ENCODE measurements around the gene KDM4C. TPM values are rescaled to one million over a fixed set of nuclear protein-coding genes. Genes with fewer than 3 reads are reported as not detected.

KDM4C gene
- total RNA-seq, 1 experiment from 2014 or later, result 7.1 TPM

- H3K4me3 ChIP-seq (ENCODE audit: low read depth in 2 of 2, low read length in 2 of 2), result no peak overlapping the region
- POLR2A ChIA-PET, result no interaction called here
- CTCF ChIA-PET, result no interaction called here
- BruUV-seq (replicated peaks), result no TSS peak
- H3K27me3 ChIP-seq (ENCODE audit: control insufficient read depth, insufficient read depth, low read length), result no peaks in the 10 kb centered on the region
- intact Hi-C loops (cut with micrococcal nuclease; ENCODE audit: unreplicated experiment), result no loop called here
- TF ChIP-seq TCF7L2 (IDR thresholded peaks at IDR 0.05; ENCODE audit: low read depth, low read length), result no peak
- no peak for TF ChIP-seq POLR2AphosphoS5 (IDR thresholded peaks at IDR 0.05; ENCODE audit: low read depth, low read length)
- TF ChIP-seq REST (IDR thresholded peaks at IDR 0.05; ENCODE audit: insufficient read depth in 1 of 2, low read depth in 2 of 2, low read length in 1 of 2), result no peak
- no peak for TF ChIP-seq CTCF (IDR thresholded peaks at IDR 0.05)
- no peak for TF ChIP-seq SIN3A (IDR thresholded peaks at IDR 0.05; ENCODE audit: borderline replicate concordance, insufficient read depth, low read depth, low read length)
- H3K27ac ChIP-seq (ENCODE audit: low read length), result no peak overlapping the region
- in situ Hi-C loops (cut with HindIII; ENCODE audit: low pct_unique_long_range_greater_than_20kb, low sequenced_read_pairs), result no loop called here
- no peak for ATAC-seq
- DNase-seq (ENCODE audit: low read depth, low spot score), result no peak
- H3K36me3 ChIP-seq (ENCODE audit: control insufficient read depth, insufficient read depth, low read length), result no peaks in the 10 kb centered on the region
- H3K4me1 ChIP-seq (ENCODE audit: control insufficient read depth, insufficient read depth, low read length), result no peaks in the 10 kb centered on the region
- H3K9me3 ChIP-seq (ENCODE audit: control insufficient read depth, insufficient read depth, low read depth, low read length), result no peaks in the 10 kb centered on the region
Observed at GRCh38 chr9:6911901-6912638, 154.3 kb downstream of the KDM4C start.

- no peak overlapping the region for H3K4me3 ChIP-seq (ENCODE audit: low read depth in 2 of 2, low read length in 2 of 2)
- H3K36me3 ChIP-seq (ENCODE audit: control insufficient read depth, insufficient read depth, low read length), result no peaks in the 10 kb centered on the region
- CTCF ChIA-PET, result no interaction called here
- ATAC-seq (no peak), DNase-seq (ENCODE audit: low read depth, low spot score) (no peak)
- in situ Hi-C loops (cut with HindIII; ENCODE audit: low pct_unique_long_range_greater_than_20kb, low sequenced_read_pairs) (no loop called here), intact Hi-C loops (cut with micrococcal nuclease; ENCODE audit: unreplicated experiment) (no loop called here)
- H3K27ac ChIP-seq (ENCODE audit: low read length), result no peak overlapping the region
- no TSS peak for BruUV-seq (replicated peaks)
- H3K27me3 ChIP-seq (ENCODE audit: control insufficient read depth, insufficient read depth, low read length), result no peaks in the 10 kb centered on the region
- TF ChIP-seq REST (IDR thresholded peaks at IDR 0.05; ENCODE audit: insufficient read depth in 1 of 2, low read depth in 2 of 2, low read length in 1 of 2) (no peak), TCF7L2 (IDR thresholded peaks at IDR 0.05; ENCODE audit: low read depth, low read length) (no peak), SIN3A (IDR thresholded peaks at IDR 0.05; ENCODE audit: borderline replicate concordance, insufficient read depth, low read depth, low read length) (no peak)
- H3K4me1 ChIP-seq (ENCODE audit: control insufficient read depth, insufficient read depth, low read length), result no peaks in the 10 kb centered on the region
- H3K9me3 ChIP-seq (ENCODE audit: control insufficient read depth, insufficient read depth, low read depth, low read length), result no peaks in the 10 kb centered on the region
- POLR2A ChIA-PET, result no interaction called here
Observed at GRCh38 chr9:6915635-6916034, 157.9 kb downstream of the KDM4C start.
